HFFc6 (cell line): Measurements from ENCODE around the gene CARD8. TPM values are rescaled to one million over a fixed set of nuclear protein-coding genes. Genes with fewer than 3 reads are reported as not detected.

Experiments used
- DNase-seq: peaks from one replicate; pipeline ENCODE4 v3.0.0-alpha.2; 2018
- H3K27ac Mint-ChIP-seq: 2 replicates; pipeline ENCODE4 v1.8.0; 2020; ENCODE audit warnings: mild to moderate bottlenecking, mixed read lengths
- H3K27me3 Mint-ChIP-seq: 2 replicates; pipeline ENCODE4 v1.8.0; 2021; ENCODE audit warnings: mild to moderate bottlenecking, moderate library complexity, mixed read lengths; ENCODE audit not compliant: insufficient read depth
- H3K36me3 Mint-ChIP-seq: 2 replicates; pipeline ENCODE4 v1.8.0; 2021; ENCODE audit warnings: low read depth, mixed read lengths
- H3K4me1 Mint-ChIP-seq: 2 replicates; pipeline ENCODE4 v1.8.0; 2020; ENCODE audit warnings: low read depth, mixed read lengths
- H3K4me3 Mint-ChIP-seq: 2 replicates; pipeline ENCODE4 v1.8.0; 2020; ENCODE audit warnings: mild to moderate bottlenecking, moderate library complexity, mixed read lengths
- H3K9me3 Mint-ChIP-seq: 2 replicates; pipeline ENCODE4 v1.8.0; 2020; ENCODE audit warnings: mild to moderate bottlenecking, mixed read lengths
- CTCF ChIP-seq: fragments of 200-600 bp; sonication (generic); IDR thresholded peaks from 2 replicates; pipeline ENCODE4 v1.5.0; 2021; ENCODE audit warnings: antibody characterized with exemption, mild to moderate bottlenecking
- total RNA-seq, 6 experiments: library from RNA; stranded (reverse); fragmentation: NEBNext Ultra II Directional; extraction: Animal tissue kit (Norgen Biotek cat#: 25700); gene quantifications; 2 replicates in 1 of 6; 3 replicates in 5 of 6; pipeline ENCODE4 v1.2.3, GENCODE V29; 2021

Gene CARD8
- total RNA-seq, 6 experiments from 2014 or later, result 11.3 to 17.2 (median 14.7) TPM

GRCh38 chr19:48250290-48251025 is 5.3 kb downstream of the CARD8 start:
- peaks cover 38% of the 10 kb centered on the region for H3K4me1 Mint-ChIP-seq
- H3K9me3 Mint-ChIP-seq, result no peaks in the 10 kb centered on the region
- peaks cover 5% of the 10 kb centered on the region; the same call in 1 of the 2 replicates for H3K36me3 Mint-ChIP-seq
- DNase-seq, result no peak
- H3K4me3 Mint-ChIP-seq, result no peak overlapping the region
- TF ChIP-seq CTCF, result no peak
- H3K27me3 Mint-ChIP-seq, result no peaks in the 10 kb centered on the region
- no peak overlapping the region for H3K27ac Mint-ChIP-seq

GRCh38 chr19:48249502-48250014 is 6.2 kb downstream of the CARD8 start:
- no peaks in the 10 kb centered on the region for H3K27me3 Mint-ChIP-seq
- H3K9me3 Mint-ChIP-seq, result no peaks in the 10 kb centered on the region
- peaks cover 36% of the 10 kb centered on the region for H3K4me1 Mint-ChIP-seq

GRCh38 chr19:48248081-48248833 is 7.5 kb downstream of the CARD8 start:
- no peak overlapping the region for H3K27ac Mint-ChIP-seq
- H3K4me3 Mint-ChIP-seq, result no peak overlapping the region
- no peak for DNase-seq
- no peak for TF ChIP-seq CTCF
- peaks cover 5% of the 10 kb centered on the region; the same call in 1 of the 2 replicates for H3K36me3 Mint-ChIP-seq
- H3K27me3 Mint-ChIP-seq, result no peaks in the 10 kb centered on the region
- no peaks in the 10 kb centered on the region for H3K9me3 Mint-ChIP-seq
- peaks cover 30% of the 10 kb centered on the region for H3K4me1 Mint-ChIP-seq

More at GRCh38 chr19:48249502-48250014, 6.2 kb downstream of the CARD8 start:
- no peak overlapping the region for H3K27ac Mint-ChIP-seq
- TF ChIP-seq CTCF, result no peak
- no peak for DNase-seq
- H3K4me3 Mint-ChIP-seq, result no peak overlapping the region
- H3K36me3 Mint-ChIP-seq, result peaks cover 5% of the 10 kb centered on the region; the same call in 1 of the 2 replicates

- H3K27ac Mint-ChIP-seq, result no peak overlapping the region
- no peak overlapping the region for H3K4me3 Mint-ChIP-seq
- no peak for TF ChIP-seq CTCF
- H3K9me3 Mint-ChIP-seq, result no peaks in the 10 kb centered on the region
- DNase-seq, result no peak
- H3K27me3 Mint-ChIP-seq, result no peaks in the 10 kb centered on the region
- H3K36me3 Mint-ChIP-seq, result peaks cover 9% of the 10 kb centered on the region
- H3K4me1 Mint-ChIP-seq, result peaks cover 23% of the 10 kb centered on the region
Observed at GRCh38 chr19:48247212-48247611, 8.5 kb downstream of the CARD8 start.

GRCh38 chr19:48246101-48246500 is 9.6 kb downstream of the CARD8 start:
- no peak overlapping the region for H3K4me3 Mint-ChIP-seq
- peaks cover 17% of the 10 kb centered on the region for H3K36me3 Mint-ChIP-seq
- no peaks in the 10 kb centered on the region for H3K9me3 Mint-ChIP-seq
- H3K27me3 Mint-ChIP-seq, result no peaks in the 10 kb centered on the region
- DNase-seq, result no peak
- H3K27ac Mint-ChIP-seq, result no peak overlapping the region
- no peak for TF ChIP-seq CTCF
- peaks cover 23% of the 10 kb centered on the region for H3K4me1 Mint-ChIP-seq
